GM19043 (cell line): ENCODE data around the gene VWF.
"Not testable (repeated sequence)": the region's sequence is repeated elsewhere in the genome, so short reads cannot be mapped to it uniquely, and the experiment has no call there.

Source experiments
- ATAC-seq: cut with Tn5 transposase; IDR thresholded peaks from one replicate; pipeline ENCODE4 v1.9.1; 2021; ENCODE audit warnings: low read depth; ENCODE audit not compliant: unreplicated experiment

The VWF gene

GRCh38 chr12:6110006-6110405, 14.5 kb downstream of the VWF start:
- ATAC-seq = no peak

- ATAC-seq = no peak
Measured at GRCh38 chr12:6106218-6106617, 18.3 kb downstream of the VWF start.

GRCh38 chr12:6104842-6105241, 19.6 kb downstream of the VWF start:
- no peak for ATAC-seq

GRCh38 chr12:6104027-6104426, 20.4 kb downstream of the VWF start:
- no peak for ATAC-seq

- ATAC-seq = not testable (repeated sequence)
Measured at GRCh38 chr12:6102021-6102420, 22.4 kb downstream of the VWF start.

GRCh38 chr12:6099316-6099715, 25.2 kb downstream of the VWF start:
- ATAC-seq = no peak

- no peak for ATAC-seq
Measured at GRCh38 chr12:6097411-6097810, 27.1 kb downstream of the VWF start.

GRCh38 chr12:6096527-6096926, 27.9 kb downstream of the VWF start:
- no peak for ATAC-seq

- no peak for ATAC-seq
Measured at GRCh38 chr12:6095269-6095668, 29.2 kb downstream of the VWF start.

GRCh38 chr12:6093764-6094163, 30.7 kb downstream of the VWF start:
- no peak for ATAC-seq

- ATAC-seq = no peak
Measured at GRCh38 chr12:6092784-6093722, 31.4 kb downstream of the VWF start.

- no peak for ATAC-seq
Measured at GRCh38 chr12:6091786-6092566, 32.5 kb downstream of the VWF start.

- ATAC-seq = no peak
Measured at GRCh38 chr12:6090803-6091202, 33.7 kb downstream of the VWF start.

GRCh38 chr12:6088921-6089747, 35.3 kb downstream of the VWF start:
- no peak for ATAC-seq

- no peak for ATAC-seq
Measured at GRCh38 chr12:6086316-6086715, 38.2 kb downstream of the VWF start.

- no peak for ATAC-seq
Measured at GRCh38 chr12:6085841-6086240, 38.6 kb downstream of the VWF start.

GRCh38 chr12:6084969-6085450, 39.5 kb downstream of the VWF start:
- ATAC-seq = no peak

- ATAC-seq = no peak
Measured at GRCh38 chr12:6084261-6084968, 40.1 kb downstream of the VWF start.

- ATAC-seq = no peak
Measured at GRCh38 chr12:6083601-6084000, 40.9 kb downstream of the VWF start.

- no peak for ATAC-seq
Measured at GRCh38 chr12:6082613-6083012, 41.9 kb downstream of the VWF start.
